GM21423 (cell line): ENCODE data around the gene LYRM7.
"Not testable (repeated sequence)": the region's sequence is repeated elsewhere in the genome, so short reads cannot be mapped to it uniquely, and the experiment has no call there.

Source experiments
- ATAC-seq: cut with Tn5 transposase; IDR thresholded peaks from one replicate; pipeline ENCODE4 v1.9.1; 2021; ENCODE audit warnings: mild to moderate bottlenecking, moderate library complexity; ENCODE audit not compliant: unreplicated experiment

LYRM7 gene

GRCh38 chr5:131171276-131171810, 599 bp downstream of the LYRM7 start:
- ATAC-seq, result no peak

GRCh38 chr5:131180407-131180806, 9.7 kb downstream of the LYRM7 start:
- no peak for ATAC-seq

- ATAC-seq, result no peak
These were observed 12.1 kb downstream of the LYRM7 start for GRCh38 chr5:131182839-131183238.

- ATAC-seq, result no peak
These were observed 14.9 kb downstream of the LYRM7 start for GRCh38 chr5:131185523-131186104.

GRCh38 chr5:131186561-131187256, 16.0 kb downstream of the LYRM7 start:
- no peak for ATAC-seq

- ATAC-seq, result no peak
These were observed 22.4 kb downstream of the LYRM7 start for GRCh38 chr5:131193106-131193505.

- not testable (repeated sequence) for ATAC-seq
These were observed 23.2 kb downstream of the LYRM7 start for GRCh38 chr5:131193897-131194296.

GRCh38 chr5:131194725-131195124, 24.0 kb downstream of the LYRM7 start:
- no peak for ATAC-seq

- ATAC-seq, result no peak
These were observed 25.0 kb downstream of the LYRM7 start for GRCh38 chr5:131195696-131196095.

- ATAC-seq, result no peak
These were observed 25.6 kb downstream of the LYRM7 start for GRCh38 chr5:131196331-131196730.

GRCh38 chr5:131198625-131199024, 27.9 kb downstream of the LYRM7 start:
- ATAC-seq, result no peak

- ATAC-seq, result no peak
These were observed 29.8 kb downstream of the LYRM7 start for GRCh38 chr5:131200560-131200959.

GRCh38 chr5:131204964-131205363, 34.2 kb downstream of the LYRM7 start:
- no peak for ATAC-seq

- no peak for ATAC-seq
These were observed 35.3 kb downstream of the LYRM7 start for GRCh38 chr5:131206061-131206460.

GRCh38 chr5:131206772-131207171, 36.0 kb downstream of the LYRM7 start:
- no peak for ATAC-seq

- ATAC-seq, result no peak
These were observed 38.4 kb downstream of the LYRM7 start for GRCh38 chr5:131209175-131209505.

- peak; percentile 84 for ATAC-seq
These were observed 38.9 kb downstream of the LYRM7 start for GRCh38 chr5:131209506-131210150.

- peak; percentile 4 for ATAC-seq
These were observed 39.4 kb downstream of the LYRM7 start for GRCh38 chr5:131210151-131210510.

- ATAC-seq, result no peak
These were observed 40.9 kb downstream of the LYRM7 start for GRCh38 chr5:131211669-131212068.

GRCh38 chr5:131212471-131213021, 41.8 kb downstream of the LYRM7 start:
- peak; percentile 37 for ATAC-seq

GRCh38 chr5:131214609-131215227, 44.0 kb downstream of the LYRM7 start:
- ATAC-seq, result no peak
